ENCODE measurements around the gene SLC16A9. TPM values are rescaled to one million over a fixed set of nuclear protein-coding genes. Genes with fewer than 3 reads are reported as not detected.

Gene SLC16A9
- total RNA-seq, 1 experiment from 2014 or later, result 4.1 TPM

GRCh38 chr10:59668096-59668495 lies 41.6 kb downstream of the SLC16A9 start:
- peaks cover 3 to 42% (median 6%) of the 10 kb centered on the region in 3 experiments; a peak in 6 of 7 replicates for H3K36me3 Mint-ChIP-seq (ENCODE audit: insufficient read depth in 1 of 3, low read depth in 3 of 3)
- H3K23ac ChIP-seq (ENCODE audit: insufficient read length, low read depth, low read length), result no peak overlapping the region
- H3K56ac ChIP-seq (ENCODE audit: insufficient read length, low read depth, low read length), result no peak overlapping the region
- no peak overlapping the region for H3K27ac ChIP-seq (ENCODE audit: insufficient read length, low read depth, low read length)
- H2BK20ac ChIP-seq (ENCODE audit: low read depth, low read length, poor library complexity, severe bottlenecking), result no peak overlapping the region
- H3K27me3 Mint-ChIP-seq (ENCODE audit: low read depth), result no peaks in the 10 kb centered on the region
- H3K18ac ChIP-seq (ENCODE audit: insufficient read length, low read depth, low read length), result no peak overlapping the region
- H3K4me3 Mint-ChIP-seq, result no peak overlapping the region
- H4K20me1 ChIP-seq (ENCODE audit: control insufficient read depth, insufficient read depth, insufficient read length), result no peaks in the 10 kb centered on the region
- H3K27me3 ChIP-seq (ENCODE audit: insufficient read depth, low read length), result no peaks in the 10 kb centered on the region
- no peak overlapping the region for H2AFZ ChIP-seq (ENCODE audit: low read length)
- H3K4me2 ChIP-seq (ENCODE audit: insufficient read depth, insufficient read length, low read length), result no peak overlapping the region
- H3K4me1 Mint-ChIP-seq, result peaks cover 0 to 4% of the 10 kb centered on the region in 2 experiments; a peak in 1 of 4 replicates
- DNase-seq, result no peak
- no peaks in the 10 kb centered on the region for H3K79me1 ChIP-seq (ENCODE audit: insufficient read depth, low read depth, low read length, poor library complexity, severe bottlenecking)
- H3K9me3 ChIP-seq (ENCODE audit: control insufficient read depth, low read depth, low read length), result no peaks in the 10 kb centered on the region
- no peak overlapping the region for H2BK120ac ChIP-seq (ENCODE audit: low read depth, low read length, poor library complexity, severe bottlenecking)
- H3K79me2 ChIP-seq (ENCODE audit: insufficient read depth, low read length), result no peaks in the 10 kb centered on the region
- no peak overlapping the region for H3K9ac ChIP-seq (ENCODE audit: extremely low read depth, insufficient read length, low read length)
- no peak overlapping the region for H4K91ac ChIP-seq (ENCODE audit: insufficient read length, low read depth, low read length)
- H4K8ac ChIP-seq (replicated peaks; ENCODE audit: insufficient read length, low read depth, low read length), result no peak overlapping the region
- H3K4ac ChIP-seq (ENCODE audit: low read depth, low read length), result no peak overlapping the region
- no peak overlapping the region for H2BK5ac ChIP-seq (ENCODE audit: insufficient read length, low read length)
- TF ChIP-seq CTCF (conservative IDR thresholded peaks at IDR 0.05), result no peak
- no peak overlapping the region for H2BK12ac ChIP-seq (ENCODE audit: insufficient read length, low read depth, low read length)
- H3K9me3 Mint-ChIP-seq, result peaks cover 0 to 3% of the 10 kb centered on the region in 2 experiments; a peak in 1 of 5 replicates
- no peaks in the 10 kb centered on the region for H3K23me2 ChIP-seq (ENCODE audit: insufficient read length, low read depth, low read length, poor library complexity, severe bottlenecking)
- peak overlapping the region in 1 of 3 experiments; percentile 0; a peak in 3 of 7 replicates for H3K27ac Mint-ChIP-seq
- no CpG with 5 or more reads among the region's 4 CpGs for WGBS (ENCODE audit: extremely low coverage, insufficient read length, low lambda C conversion rate)
- H4K5ac ChIP-seq (ENCODE audit: insufficient read length, low read depth, low read length), result no peak overlapping the region
- H2AK5ac ChIP-seq (ENCODE audit: insufficient read length, low read length), result no peak overlapping the region
- H3T11ph ChIP-seq (ENCODE audit: low read length), result no peak overlapping the region
- H3K4me1 ChIP-seq (ENCODE audit: insufficient read depth, low read length), result no peaks in the 10 kb centered on the region; the same call in 1 of the 2 replicates
- H3K14ac ChIP-seq (ENCODE audit: insufficient read depth, low read length), result no peak overlapping the region
- H2BK15ac ChIP-seq (ENCODE audit: low read depth, low read length), result no peak overlapping the region

Data from H9 (cell line).